ENCODE measurements around the gene KCNK7. TPM values are rescaled to one million over a fixed set of nuclear protein-coding genes. Genes with fewer than 3 reads are reported as not detected.

Gene KCNK7
- total RNA-seq, 1 experiment from 2014 or later, result 1.4 TPM

- intact Hi-C loops (cut with micrococcal nuclease; ENCODE audit: unreplicated experiment), result no loop called here
- H3K4me3 Mint-ChIP-seq (ENCODE audit: low read depth, unreplicated experiment), result peak within 1 kb of the TSS; percentile 79
- H3K36me3 Mint-ChIP-seq (ENCODE audit: insufficient read depth, unreplicated experiment), result peaks cover 94% of the 10 kb centered on the region
- H3K27ac Mint-ChIP-seq (ENCODE audit: unreplicated experiment), result peak within 1 kb of the TSS; percentile 77
- H3K4me1 Mint-ChIP-seq (ENCODE audit: low read depth, unreplicated experiment), result peaks cover 41% of the 10 kb centered on the region
- no peaks in the 10 kb centered on the region for H3K9me3 Mint-ChIP-seq (ENCODE audit: low read depth, unreplicated experiment)
- peak; percentile 83 for DNase-seq
- no peak for TF ChIP-seq CTCF (IDR thresholded peaks at IDR 0.05; ENCODE audit: unreplicated experiment)
- CTCF ChIA-PET, result interaction anchor here (0.6 to 1.5 kb wide), 5 partner anchors 12 to 68 kb away, joined by 3 to 4 read pairs (median 3); no protein-coding TSS in a partner anchor
- H3K27me3 Mint-ChIP-seq (ENCODE audit: unreplicated experiment), result no peaks in the 10 kb centered on the region
- no TSS peak for BruUV-seq (replicated peaks)
Measured at GRCh38 chr11:65575568-65576231, 19.9 kb downstream of the KCNK7 start, which contains the start of gene EHBP1L1. EHBP1L1 (plus strand) TSS chr11:65576053; CDS start chr11:65576303, 250 bp downstream.

DNA sequence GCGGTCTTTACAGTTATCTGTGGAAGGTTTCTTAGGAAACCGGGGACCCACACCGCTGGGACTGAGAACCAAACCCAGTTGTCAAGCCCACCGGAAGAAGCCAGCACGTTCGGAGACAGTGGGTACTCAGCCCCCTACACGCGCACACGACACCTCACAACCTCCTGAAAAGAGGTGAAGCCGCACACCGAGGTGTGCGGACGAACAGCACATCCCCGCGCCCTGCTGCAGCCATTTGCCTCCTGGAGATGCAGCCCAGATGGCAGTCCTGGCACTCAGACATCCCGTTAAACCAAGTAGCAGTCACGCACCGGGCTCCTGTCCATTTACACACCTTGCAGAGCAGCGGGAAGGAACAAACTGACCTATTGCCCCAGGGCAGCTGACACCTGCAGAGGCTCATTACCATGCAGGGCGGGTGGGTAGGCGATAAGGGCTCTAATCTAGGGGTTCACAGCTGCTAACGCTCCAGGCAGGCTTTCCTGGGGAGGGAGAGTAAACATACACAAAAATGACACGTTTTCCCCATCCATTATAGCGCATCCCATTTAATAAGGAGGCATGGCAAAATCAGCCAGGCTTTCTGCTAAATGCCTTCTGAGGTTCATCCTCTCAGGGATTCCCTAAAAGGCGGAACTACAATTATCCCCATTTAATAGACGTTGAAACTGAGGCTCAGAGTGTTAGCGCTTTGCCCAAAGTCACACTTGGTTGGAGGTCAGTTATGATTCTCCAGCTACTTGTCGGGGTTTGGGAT is 20.6 kb downstream of the KCNK7 start:
- H3K9me3 Mint-ChIP-seq (ENCODE audit: low read depth, unreplicated experiment), result no peaks in the 10 kb centered on the region
- H3K27ac Mint-ChIP-seq (ENCODE audit: unreplicated experiment), result peak overlapping the region; percentile 77
- no peak for TF ChIP-seq CTCF (IDR thresholded peaks at IDR 0.05; ENCODE audit: unreplicated experiment)
- BruUV-seq (replicated peaks), result TSS peak; percentile 95
- no peaks in the 10 kb centered on the region for H3K27me3 Mint-ChIP-seq (ENCODE audit: unreplicated experiment)
- peaks cover 43% of the 10 kb centered on the region for H3K4me1 Mint-ChIP-seq (ENCODE audit: low read depth, unreplicated experiment)
- intact Hi-C loops (cut with micrococcal nuclease; ENCODE audit: unreplicated experiment), result no loop called here
- no peak for DNase-seq
- CTCF ChIA-PET, result interaction anchor here (0.6 to 1.5 kb wide), 3 partner anchors 13 to 24 kb away, joined by 3 to 4 read pairs (median 3); no protein-coding TSS in a partner anchor
- H3K4me3 Mint-ChIP-seq (ENCODE audit: low read depth, unreplicated experiment), result peak overlapping the region; percentile 79
- peaks cover 95% of the 10 kb centered on the region for H3K36me3 Mint-ChIP-seq (ENCODE audit: insufficient read depth, unreplicated experiment)

DNA sequence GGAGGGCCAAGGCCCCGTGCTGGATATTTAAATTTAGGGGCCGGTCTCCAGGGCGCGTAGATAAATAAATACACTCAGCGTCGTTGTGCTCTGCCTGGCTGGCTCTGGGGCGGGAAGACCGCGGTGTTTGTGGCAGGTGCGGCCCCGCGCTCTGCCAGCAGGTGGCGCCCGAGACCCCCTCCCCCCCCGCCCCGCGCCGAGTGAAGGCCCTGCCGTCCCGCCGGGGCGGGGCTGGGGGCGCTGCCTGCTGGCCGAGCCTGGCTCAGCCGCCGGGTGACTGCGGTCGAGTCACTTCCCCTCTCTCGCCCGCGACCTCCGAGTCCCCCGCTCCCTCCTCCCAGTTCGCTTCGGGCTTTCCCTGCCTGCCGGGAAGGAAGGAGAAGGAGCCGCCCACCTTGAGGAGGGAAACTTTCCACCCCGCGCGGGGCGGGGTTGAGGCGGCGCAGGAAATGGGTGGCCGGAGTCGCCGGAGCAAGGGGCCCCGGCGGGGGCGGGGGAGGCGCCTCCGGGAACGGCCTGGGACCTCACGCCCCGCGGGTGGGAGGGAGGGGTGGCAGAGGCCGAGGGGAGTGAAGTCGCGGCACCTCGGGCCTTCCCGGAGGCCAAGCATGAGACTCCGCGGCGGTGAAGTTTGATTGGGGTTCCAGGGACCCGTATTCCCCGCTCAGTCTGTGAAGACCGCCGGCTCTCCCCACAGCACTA is 21.3 kb downstream of the KCNK7 start:
- Mint-ChIP-seq H3K4me3 (ENCODE audit: low read depth, unreplicated experiment) (peak overlapping the region; percentile 79), H3K9me3 (ENCODE audit: low read depth, unreplicated experiment) (no peaks in the 10 kb centered on the region), H3K4me1 (ENCODE audit: low read depth, unreplicated experiment) (peaks cover 47% of the 10 kb centered on the region), H3K27ac (ENCODE audit: unreplicated experiment) (peak overlapping the region; percentile 77), H3K27me3 (ENCODE audit: unreplicated experiment) (no peaks in the 10 kb centered on the region), H3K36me3 (ENCODE audit: insufficient read depth, unreplicated experiment) (peaks cover 96% of the 10 kb centered on the region)
- TF ChIP-seq CTCF (IDR thresholded peaks at IDR 0.05; ENCODE audit: unreplicated experiment), result peak; percentile 97
- peak; percentile 97 for DNase-seq
- CTCF ChIA-PET, result no interaction called here
- intact Hi-C loops (cut with micrococcal nuclease; ENCODE audit: unreplicated experiment), result no loop called here
- BruUV-seq (replicated peaks), result no TSS peak

- no peak for DNase-seq
- BruUV-seq (replicated peaks), result TSS peak; percentile 8
- no peaks in the 10 kb centered on the region for H3K27me3 Mint-ChIP-seq (ENCODE audit: unreplicated experiment)
- H3K9me3 Mint-ChIP-seq (ENCODE audit: low read depth, unreplicated experiment), result no peaks in the 10 kb centered on the region
- H3K36me3 Mint-ChIP-seq (ENCODE audit: insufficient read depth, unreplicated experiment), result peaks cover 98% of the 10 kb centered on the region
- H3K4me1 Mint-ChIP-seq (ENCODE audit: low read depth, unreplicated experiment), result peaks cover 49% of the 10 kb centered on the region
- peak overlapping the region; percentile 79 for H3K4me3 Mint-ChIP-seq (ENCODE audit: low read depth, unreplicated experiment)
- CTCF ChIA-PET, result interaction anchor here (1.1 to 4.0 kb wide), 4 partner anchors 20 to 42 kb away, joined by 3 to 39 read pairs (median 4); partner anchors contain the start of gene PCNX3
- intact Hi-C loops (cut with micrococcal nuclease; ENCODE audit: unreplicated experiment), result no loop called here
- TF ChIP-seq CTCF (IDR thresholded peaks at IDR 0.05; ENCODE audit: unreplicated experiment), result no peak
- H3K27ac Mint-ChIP-seq (ENCODE audit: unreplicated experiment), result peak overlapping the region; percentile 77
Measured at GRCh38 chr11:65573391-65574079, 22.1 kb downstream of the KCNK7 start.
